WI38 (cell line): ENCODE measurements around the gene EPHB6.

Source experiments
- H3K4me3 ChIP-seq: 2 replicates; pipeline ENCODE4 v1.5.1; 2011; ENCODE audit warnings: low read depth, mild to moderate bottlenecking, control low read depth, low read length
- TF ChIP-seq, protein P1 (sequence below): IDR thresholded peaks from 2 replicates; pipeline ENCODE4 v1.5.1; 2012; ENCODE audit warnings: low read depth, mild to moderate bottlenecking, control low read depth, low read length

The EPHB6 gene

DNA sequence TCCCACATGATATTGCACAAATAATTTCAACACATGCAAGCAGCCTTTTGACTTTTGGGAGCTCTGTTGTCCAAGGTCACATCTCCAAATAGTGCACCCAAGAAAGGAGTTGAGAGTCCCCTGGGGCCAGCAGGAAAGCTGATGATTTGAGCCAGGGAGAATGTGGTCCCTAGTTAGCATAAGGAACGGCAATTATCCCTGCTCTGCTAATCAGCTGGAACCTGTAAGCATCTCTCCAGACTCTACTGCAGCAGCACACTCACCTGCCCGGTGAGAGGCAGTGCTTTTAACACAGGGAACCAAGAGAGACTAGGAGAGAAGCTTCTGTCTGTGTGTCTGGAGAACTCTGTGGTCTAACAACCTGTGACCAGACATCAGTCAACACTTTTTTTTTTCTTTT lies 61.6 kb downstream of the EPHB6 start:
- no peak overlapping the region for H3K4me3 ChIP-seq
- TF ChIP-seq, protein P1, sequence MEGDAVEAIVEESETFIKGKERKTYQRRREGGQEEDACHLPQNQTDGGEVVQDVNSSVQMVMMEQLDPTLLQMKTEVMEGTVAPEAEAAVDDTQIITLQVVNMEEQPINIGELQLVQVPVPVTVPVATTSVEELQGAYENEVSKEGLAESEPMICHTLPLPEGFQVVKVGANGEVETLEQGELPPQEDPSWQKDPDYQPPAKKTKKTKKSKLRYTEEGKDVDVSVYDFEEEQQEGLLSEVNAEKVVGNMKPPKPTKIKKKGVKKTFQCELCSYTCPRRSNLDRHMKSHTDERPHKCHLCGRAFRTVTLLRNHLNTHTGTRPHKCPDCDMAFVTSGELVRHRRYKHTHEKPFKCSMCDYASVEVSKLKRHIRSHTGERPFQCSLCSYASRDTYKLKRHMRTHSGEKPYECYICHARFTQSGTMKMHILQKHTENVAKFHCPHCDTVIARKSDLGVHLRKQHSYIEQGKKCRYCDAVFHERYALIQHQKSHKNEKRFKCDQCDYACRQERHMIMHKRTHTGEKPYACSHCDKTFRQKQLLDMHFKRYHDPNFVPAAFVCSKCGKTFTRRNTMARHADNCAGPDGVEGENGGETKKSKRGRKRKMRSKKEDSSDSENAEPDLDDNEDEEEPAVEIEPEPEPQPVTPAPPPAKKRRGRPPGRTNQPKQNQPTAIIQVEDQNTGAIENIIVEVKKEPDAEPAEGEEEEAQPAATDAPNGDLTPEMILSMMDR, result no peak

DNA sequence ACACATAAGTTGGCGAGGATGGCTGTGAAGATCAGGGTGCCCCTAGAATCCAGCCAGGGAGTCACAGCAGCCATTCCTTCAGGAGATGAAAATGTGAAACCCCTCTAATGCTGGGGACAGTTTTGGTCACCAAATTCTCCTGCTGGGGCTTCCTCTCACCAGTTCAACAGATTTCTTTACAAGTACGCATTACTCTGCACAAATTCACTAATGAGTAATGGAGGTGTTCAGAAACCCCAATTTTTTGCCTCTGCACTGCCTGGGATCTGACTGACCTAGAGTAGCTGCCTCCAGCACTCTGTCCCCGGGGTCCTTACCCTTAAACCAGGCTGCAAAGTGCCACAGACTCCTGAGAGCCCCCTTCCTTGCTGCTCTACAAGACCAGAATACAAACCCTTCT lies 62.6 kb downstream of the EPHB6 start:
- TF ChIP-seq, protein P1, result no peak

DNA sequence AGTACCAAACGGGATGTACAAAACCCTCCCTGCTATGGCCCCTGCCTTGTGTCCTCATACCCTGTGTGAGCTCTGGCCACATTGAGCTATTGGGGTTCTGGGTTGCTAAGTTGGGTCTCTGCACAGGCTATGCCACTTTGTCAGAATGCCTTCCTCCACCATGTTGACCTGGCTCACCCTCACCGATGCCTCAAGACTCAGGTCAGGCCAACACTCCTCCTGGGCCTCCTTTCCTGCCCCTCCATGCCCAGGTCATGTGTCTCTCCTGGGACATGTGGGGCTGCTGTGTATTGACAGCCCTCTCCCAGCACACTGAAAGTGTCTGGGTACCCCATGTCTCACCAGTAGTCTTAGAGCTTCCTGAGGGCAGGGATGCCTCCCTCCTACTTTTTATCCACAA lies 64.0 kb downstream of the EPHB6 start:
- TF ChIP-seq, protein P1, result no peak
- no peak overlapping the region for H3K4me3 ChIP-seq

More for the DNA sequence above, 62.6 kb downstream of the EPHB6 start:
- no peak overlapping the region for H3K4me3 ChIP-seq

DNA sequence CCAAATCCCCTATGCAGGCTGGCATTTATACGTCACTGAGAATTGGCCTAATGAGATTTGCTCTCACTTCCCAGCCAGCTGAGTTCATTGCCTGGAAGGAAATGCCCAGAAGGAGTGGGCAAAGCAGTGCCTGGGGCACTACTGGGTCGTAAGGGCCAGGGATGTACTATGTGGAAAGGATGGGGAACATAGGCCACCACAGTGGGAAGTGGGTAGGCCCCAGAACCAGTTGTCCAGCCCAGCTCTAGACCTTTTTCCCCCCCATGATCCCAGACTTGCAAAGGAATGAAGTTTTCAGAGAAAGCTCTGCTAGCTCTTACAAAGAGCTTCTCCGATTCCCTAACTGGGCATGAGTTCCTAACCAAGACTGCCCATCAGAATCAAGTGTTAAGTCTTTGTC lies 64.8 kb downstream of the EPHB6 start:
- H3K4me3 ChIP-seq, result no peak overlapping the region
- TF ChIP-seq, protein P1, result no peak
